RPMI8226 (cell line): ENCODE data around the gene ATP9B.

ENCODE experiments used
- DNase-seq: peaks from one replicate; pipeline ENCODE4 v3.0.0-alpha.2; 2015

Gene ATP9B

GRCh38 chr18:79422022-79422782 lies 353.0 kb downstream of the ATP9B start:
- DNase-seq = no peak

- DNase-seq = no peak
These were observed 353.6 kb downstream of the ATP9B start for GRCh38 chr18:79422783-79423165.

GRCh38 chr18:79423211-79424007 lies 354.2 kb downstream of the ATP9B start:
- DNase-seq = no peak

GRCh38 chr18:79424008-79424565 lies 354.9 kb downstream of the ATP9B start:
- no peak for DNase-seq

GRCh38 chr18:79424880-79425568 lies 355.8 kb downstream of the ATP9B start:
- DNase-seq = no peak

GRCh38 chr18:79425569-79425886 lies 356.3 kb downstream of the ATP9B start:
- no peak for DNase-seq

- DNase-seq = no peak
These were observed 357.4 kb downstream of the ATP9B start for GRCh38 chr18:79426376-79427300.

GRCh38 chr18:79427368-79428225 lies 358.4 kb downstream of the ATP9B start:
- DNase-seq = no peak
